Measurements from ENCODE around the gene TTLL5. TPM values are rescaled to one million over a fixed set of nuclear protein-coding genes. Genes with fewer than 3 reads are reported as not detected.

Gene TTLL5
- total and polyA plus RNA-seq, 10 of the 15 experiments (the other 5 are each of a cell fraction or from before 2014, with no cell fraction given), result 3.2 to 25.9 (median 13.8) TPM

DNA sequence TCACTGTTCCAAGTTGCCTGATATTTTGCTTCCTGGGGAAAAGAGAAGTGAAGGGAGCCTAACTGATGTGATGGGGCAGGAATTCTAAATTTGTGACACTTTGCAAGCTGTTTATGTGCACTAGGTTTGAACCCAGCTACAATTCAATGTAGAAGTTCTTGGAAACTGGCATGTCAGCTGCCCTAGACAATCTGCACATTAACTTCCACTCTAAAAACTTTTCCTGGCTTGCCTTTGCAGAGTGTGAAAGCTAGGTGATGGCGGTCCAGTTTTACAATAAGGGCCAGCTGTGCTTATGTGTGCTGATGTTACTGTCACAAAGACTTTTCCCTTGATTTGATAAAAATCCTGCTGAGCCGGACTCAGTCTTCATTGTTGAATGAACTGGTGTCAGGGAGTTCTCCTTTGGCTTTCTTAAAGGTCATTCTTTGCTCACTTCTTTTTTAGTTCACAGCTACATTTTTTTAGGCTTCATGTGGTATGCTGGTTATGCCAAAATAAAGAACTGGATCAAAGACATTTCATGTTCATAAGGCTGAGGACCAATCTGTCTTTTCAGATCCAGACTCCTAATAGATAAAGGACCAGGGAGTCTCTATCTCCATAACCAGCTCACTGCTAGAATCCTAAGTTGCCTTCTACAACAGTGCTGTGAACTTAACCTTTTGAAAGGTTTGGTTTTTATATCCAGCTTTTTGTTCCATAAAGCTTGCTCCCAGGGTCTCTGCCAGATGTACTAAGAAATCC, 187.3 kb downstream of the TTLL5 start:
- ChIA-PET RAD21 (ENCODE audit: unreplicated experiment) (interaction anchor here (0.9 to 1.3 kb wide), 2 partner anchors 12 to 139 kb away, joined by 3 read pairs; no protein-coding TSS in a partner anchor), SMC1A (ENCODE audit: uncharacterized antibody, unreplicated experiment) (interaction anchor here (1.0 kb wide), 2 partner anchors 8 to 16 kb away, joined by 3 read pairs; no protein-coding TSS in a partner anchor), CTCF (interaction anchor here (0.7 to 1.1 kb wide), 3 partner anchors 18 to 58 kb away, joined by 3 to 4 read pairs (median 3); no protein-coding TSS in a partner anchor), POLR2A (no interaction called here)
- Histone ChIP-seq H3K27me3 (replicated peaks in 1 of 2; ENCODE audit: control insufficient read depth in 2 of 2, insufficient read depth in 2 of 2, low read length in 1 of 2) (no peaks in the 10 kb centered on the region), H3K9me3 (replicated peaks; ENCODE audit: control insufficient read depth, insufficient read depth, low read length) (no peaks in the 10 kb centered on the region), H3K4me2 (ENCODE audit: control insufficient read depth, insufficient read depth) (no peak overlapping the region), H3K27ac (ENCODE audit: control insufficient read depth, insufficient read depth) (no peak overlapping the region), H3K36me3 (ENCODE audit: control insufficient read depth in 2 of 2, insufficient read depth in 2 of 2, low read length in 1 of 2) (no peaks in the 10 kb centered on the region), H3K4me1 (ENCODE audit: control insufficient read depth, insufficient read depth, low read length) (no peaks in the 10 kb centered on the region), H3K9ac (ENCODE audit: control insufficient read depth, insufficient read depth, low read length) (no peak overlapping the region), H3K4me3 (no peak overlapping the region), H4K20me1 (ENCODE audit: control insufficient read depth, insufficient read depth) (no peaks in the 10 kb centered on the region), H3K79me2 (ENCODE audit: control insufficient read depth, insufficient read depth, low read length) (no peaks in the 10 kb centered on the region), H2AFZ (ENCODE audit: control insufficient read depth, low read depth, low read length) (no peak overlapping the region)
- DNase-seq (ENCODE audit: low read depth, low spot score) (no peak), FAIRE-seq (no peak), ATAC-seq (no peak)
- TF ChIP-seq SMAD5 (IDR thresholded peaks at IDR 0.05; ENCODE audit: low read depth), result no peak
- no peak for TF ChIP-seq NFYA (IDR thresholded peaks at IDR 0.05; ENCODE audit: borderline replicate concordance, low read depth, low read length)
- TF ChIP-seq LARP7 (IDR thresholded peaks at IDR 0.05), result no peak
- no peak for TF ChIP-seq MXI1 (IDR thresholded peaks at IDR 0.05; ENCODE audit: low read depth, low read length)
- no peak for TF ChIP-seq NR2C2 (IDR thresholded peaks at IDR 0.05; ENCODE audit: borderline replicate concordance, control insufficient read depth, insufficient read length, low read depth)
- no peak for TF ChIP-seq ZZZ3 (IDR thresholded peaks at IDR 0.05; ENCODE audit: control insufficient read depth, insufficient read length, low read depth)
- no peak for TF ChIP-seq NRF1 (conservative IDR thresholded peaks at IDR 0.05; ENCODE audit: low read depth, low read length)
- TF ChIP-seq PAX8 (IDR thresholded peaks at IDR 0.05), result no peak
- in situ Hi-C loops (cut with MboI) (no loop called here), intact Hi-C loops (cut with micrococcal nuclease; ENCODE audit: unreplicated experiment) (no loop called here)
- 92% methylated on average over 2 of the region's 2 CpGs for WGBS (ENCODE audit: insufficient coverage, insufficient replicate concordance, low lambda C conversion rate, missing lambda C conversion rate)
- no TSS peak for BruUV-seq (replicated peaks)
